C1 segment of cervical spinal cord (tissue), 14 donors: ENCODE data around the gene PTPRM.
A peak's percentile ranks its signal among the peaks of the same experiment; 100 is the strongest.

Experiments used
- DNase-seq, 14 donors: peaks; one replicate each; lab custom pipeline; 2025; lab: John Stamatoyannopoulos, UW

Gene PTPRM

GRCh38 chr18:8272254-8272653, 705.1 kb downstream of the PTPRM start:
- DNase-seq = no peak

DNA sequence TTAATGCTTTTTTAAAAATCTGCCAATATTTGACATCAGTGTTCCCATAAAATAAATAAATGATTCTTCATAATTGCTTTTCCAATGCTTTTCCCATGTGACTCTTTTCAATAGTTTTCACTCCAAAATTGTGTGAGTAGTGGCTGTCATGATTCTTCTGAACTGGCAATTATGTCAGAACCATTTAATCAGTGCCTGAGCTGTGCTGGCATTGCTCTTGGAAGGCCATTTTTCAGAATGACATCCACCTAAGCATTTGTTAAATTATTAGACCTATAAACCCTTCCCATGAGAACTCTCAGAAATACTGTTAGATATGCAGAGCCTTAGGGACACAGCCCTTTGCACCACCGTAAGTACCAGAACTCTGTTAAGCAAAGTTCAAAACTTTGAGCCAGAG, 707.3 kb downstream of the PTPRM start:
- no peak for DNase-seq

- no peak for DNase-seq
These were observed 709.3 kb downstream of the PTPRM start for GRCh38 chr18:8276406-8276805.

DNA sequence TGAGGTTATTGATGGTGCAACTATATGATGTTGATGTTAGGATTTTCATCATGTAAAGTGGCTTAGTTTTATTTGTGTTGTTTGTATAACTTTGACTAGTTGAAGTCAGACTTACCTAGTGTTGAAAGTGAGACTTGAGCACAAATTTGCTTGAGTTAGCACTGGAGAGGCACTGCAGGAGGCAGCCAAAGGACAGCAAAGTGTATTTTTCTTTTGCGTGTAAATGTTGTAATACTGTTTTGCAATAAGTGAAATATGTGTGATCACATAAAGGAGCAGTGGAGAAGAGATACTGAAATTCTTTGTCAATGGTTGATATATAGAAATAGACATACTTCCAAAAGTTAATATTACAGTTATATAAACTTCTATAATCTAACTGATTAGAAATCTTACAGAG, 710.2 kb downstream of the PTPRM start:
- DNase-seq = no peak

DNA sequence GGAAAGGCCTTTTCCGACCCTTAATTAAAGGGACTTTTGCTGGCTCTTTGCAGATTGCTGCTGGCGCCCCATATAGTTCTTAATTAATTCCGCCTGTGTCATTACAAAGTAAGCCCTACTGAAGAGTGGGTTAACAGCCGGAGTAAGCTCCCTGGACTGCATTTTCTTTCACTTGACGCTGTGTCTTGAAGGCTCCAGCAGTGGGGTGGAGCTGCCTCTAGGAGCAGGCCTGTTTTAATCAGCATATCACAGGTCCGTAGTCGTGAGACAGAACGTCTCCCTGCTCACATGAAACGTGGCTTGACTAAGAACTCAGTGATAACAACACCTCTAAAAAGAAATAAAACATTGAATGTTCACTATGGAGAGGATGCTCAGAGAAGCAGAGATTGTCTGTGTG, 712.2 kb downstream of the PTPRM start:
- DNase-seq = no peak

DNA sequence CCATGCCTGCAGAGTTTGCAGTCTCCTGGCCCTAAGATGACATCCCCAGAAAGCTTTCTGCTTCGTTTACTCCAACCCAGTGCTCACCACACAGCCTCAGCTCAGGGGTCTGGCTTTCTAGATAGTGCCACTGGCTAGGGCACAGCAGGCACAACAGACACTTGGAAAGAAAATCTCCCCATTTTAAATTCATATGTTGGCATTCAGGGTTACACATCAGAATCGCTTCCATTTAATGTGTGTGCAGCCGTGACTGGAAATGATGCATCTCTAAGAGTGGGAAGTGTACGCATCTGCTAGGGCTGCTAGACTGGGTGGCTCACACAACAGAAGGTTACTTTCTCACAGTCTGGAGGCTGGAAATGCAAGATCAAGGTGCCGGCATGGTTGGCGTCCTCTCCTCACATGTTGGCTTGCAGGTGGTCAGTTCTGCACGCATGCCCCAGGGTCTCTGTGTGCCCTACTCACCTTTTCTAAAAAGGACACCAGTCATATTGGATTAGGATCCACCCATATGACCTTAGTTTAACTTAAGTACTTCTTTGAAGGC, 712.7 kb downstream of the PTPRM start:
- no peak for DNase-seq

- no peak for DNase-seq
These were observed 716.9 kb downstream of the PTPRM start for GRCh38 chr18:8283891-8284585.

- DNase-seq = no peak
These were observed 719.2 kb downstream of the PTPRM start for GRCh38 chr18:8286303-8286702.

DNA sequence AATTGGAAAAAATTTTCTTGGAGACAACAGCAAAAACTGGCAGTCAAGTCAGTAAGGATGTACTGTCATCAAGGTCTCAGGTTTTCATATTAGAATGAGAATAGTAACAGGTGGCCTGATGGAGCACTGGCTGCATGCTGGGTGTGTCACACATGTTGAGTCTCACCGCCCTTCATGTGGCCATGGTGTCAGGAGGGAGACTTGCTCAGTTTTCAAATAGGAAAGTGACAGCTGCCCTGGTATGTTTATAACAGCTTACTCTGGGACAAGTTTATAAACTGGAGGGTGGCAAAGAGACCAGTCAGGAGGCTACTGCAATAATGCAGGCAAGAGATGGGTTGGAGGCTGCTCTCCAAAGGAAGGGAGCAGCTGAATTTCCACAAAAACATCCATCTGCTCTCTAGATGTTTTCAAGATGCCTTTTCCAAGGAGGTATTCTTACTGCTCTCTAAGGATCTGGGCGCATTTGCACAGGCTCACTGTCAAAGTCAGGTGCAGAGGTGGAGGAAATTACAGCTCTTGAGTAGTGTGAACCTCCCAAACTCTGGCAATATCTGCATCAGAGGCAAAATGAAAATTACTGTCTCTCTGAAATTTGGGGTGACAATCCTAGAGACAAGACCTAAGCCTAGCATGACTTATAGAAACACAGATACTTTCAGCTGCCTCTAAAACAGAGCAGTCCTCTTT, 720.2 kb downstream of the PTPRM start:
- no peak for DNase-seq

DNA sequence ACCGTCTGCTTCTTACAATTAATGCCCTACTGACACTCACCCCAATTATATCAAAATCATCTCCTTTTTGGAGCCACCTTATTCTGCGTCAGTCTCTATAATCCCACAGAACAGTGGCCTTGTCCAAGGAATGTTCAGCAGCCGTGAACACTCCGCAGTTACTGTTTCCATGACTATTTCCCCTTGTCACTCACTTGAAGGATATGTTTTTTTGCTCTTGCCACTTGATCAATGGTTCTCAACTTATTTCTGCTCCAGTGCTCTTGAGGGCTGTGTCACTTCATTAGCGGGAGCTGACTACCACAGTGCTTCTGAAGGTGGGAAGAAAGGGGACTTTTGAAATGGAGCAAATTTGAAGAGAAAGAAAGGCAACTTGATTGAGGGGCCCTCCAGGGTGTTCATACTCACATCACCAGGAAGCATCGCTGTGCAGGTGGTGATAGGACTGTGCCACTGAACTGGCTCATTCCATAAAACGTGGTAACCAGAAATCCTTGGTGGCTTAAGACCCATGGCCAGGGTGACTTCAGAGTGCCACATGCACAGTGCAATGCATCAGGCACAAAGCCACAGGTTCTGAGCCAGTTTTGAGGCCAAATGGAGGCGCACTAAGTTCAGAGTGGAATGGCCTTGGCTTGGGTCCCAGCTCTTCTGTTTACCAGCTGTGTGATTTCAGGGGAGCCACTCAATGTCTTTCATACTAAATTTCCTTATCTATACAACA, 721.5 kb downstream of the PTPRM start:
- DNase-seq = no peak

DNA sequence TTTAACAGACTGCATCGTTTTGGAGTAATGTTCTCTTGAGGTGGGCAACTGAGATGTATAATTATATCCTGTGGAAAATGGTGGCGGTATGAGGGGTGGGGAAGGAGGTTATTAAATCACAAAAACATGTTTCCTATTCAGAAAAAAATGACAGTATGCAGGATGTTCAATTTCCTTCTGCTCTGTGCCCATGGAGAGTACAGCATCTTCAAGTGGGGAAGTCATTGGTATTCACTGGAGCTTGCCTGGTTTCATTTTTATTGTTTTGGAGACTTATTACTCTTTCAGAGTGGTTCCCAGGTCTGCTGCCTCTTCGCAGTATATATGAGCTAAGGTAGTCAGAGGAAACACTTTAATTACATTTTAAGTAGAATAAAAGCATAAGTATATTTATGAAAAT, 723.3 kb downstream of the PTPRM start:
- DNase-seq = no peak

- no peak for DNase-seq
These were observed 723.8 kb downstream of the PTPRM start for GRCh38 chr18:8290913-8291312.

GRCh38 chr18:8293184-8293583, 726.1 kb downstream of the PTPRM start:
- DNase-seq = no peak

DNA sequence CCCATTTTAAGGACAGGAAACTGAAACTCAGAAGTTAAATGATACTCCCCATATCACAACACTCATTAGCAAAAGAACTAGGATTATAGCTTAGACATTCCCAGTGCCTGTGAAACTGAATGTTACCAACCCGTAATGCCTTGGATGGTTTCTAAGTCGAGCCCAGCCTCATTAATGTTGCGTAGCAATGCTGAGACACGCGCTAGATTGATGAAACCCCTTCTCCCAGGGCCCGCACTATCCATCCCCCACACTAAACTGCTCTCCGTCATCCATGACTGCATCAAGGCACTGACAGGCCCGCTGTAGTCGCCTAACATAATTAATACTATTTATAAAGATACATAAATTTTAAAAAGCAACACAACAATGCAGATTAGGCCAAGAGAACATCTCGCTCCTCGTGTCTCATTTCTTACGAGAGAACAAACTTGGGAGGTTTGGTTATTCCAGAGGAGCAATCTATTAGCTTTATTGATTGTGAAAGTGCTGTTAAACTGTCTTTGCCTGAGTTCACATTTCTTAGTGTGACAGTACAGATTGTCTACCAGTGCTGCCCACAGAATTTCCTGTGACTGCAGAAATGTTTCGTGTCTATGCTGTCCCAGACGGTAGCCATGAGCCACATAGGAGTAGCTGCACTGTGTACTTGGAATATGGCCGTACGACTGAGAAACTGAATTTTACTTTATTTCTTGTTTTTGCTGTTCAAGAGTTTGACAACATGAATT, 729.9 kb downstream of the PTPRM start:
- no peak for DNase-seq

DNA sequence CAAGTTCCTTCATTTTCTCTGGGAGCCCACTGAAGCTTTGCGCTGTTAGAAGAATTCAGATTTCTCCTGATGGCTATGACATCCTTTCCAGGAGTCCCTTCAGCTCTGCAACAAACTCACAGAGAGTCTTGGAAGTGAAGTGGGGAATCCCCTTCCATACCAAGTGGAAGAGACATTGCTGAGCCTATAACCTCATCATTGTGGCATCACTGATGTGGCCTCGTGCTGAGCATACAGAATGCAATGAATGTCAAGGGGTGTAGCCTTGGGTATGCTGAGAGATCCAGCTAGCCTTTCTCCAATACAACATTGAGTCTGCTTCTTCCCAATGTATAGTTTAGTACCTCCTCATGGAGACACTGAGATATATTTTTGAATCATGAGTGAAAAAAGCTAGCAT, 731.1 kb downstream of the PTPRM start:
- DNase-seq = no peak

DNA sequence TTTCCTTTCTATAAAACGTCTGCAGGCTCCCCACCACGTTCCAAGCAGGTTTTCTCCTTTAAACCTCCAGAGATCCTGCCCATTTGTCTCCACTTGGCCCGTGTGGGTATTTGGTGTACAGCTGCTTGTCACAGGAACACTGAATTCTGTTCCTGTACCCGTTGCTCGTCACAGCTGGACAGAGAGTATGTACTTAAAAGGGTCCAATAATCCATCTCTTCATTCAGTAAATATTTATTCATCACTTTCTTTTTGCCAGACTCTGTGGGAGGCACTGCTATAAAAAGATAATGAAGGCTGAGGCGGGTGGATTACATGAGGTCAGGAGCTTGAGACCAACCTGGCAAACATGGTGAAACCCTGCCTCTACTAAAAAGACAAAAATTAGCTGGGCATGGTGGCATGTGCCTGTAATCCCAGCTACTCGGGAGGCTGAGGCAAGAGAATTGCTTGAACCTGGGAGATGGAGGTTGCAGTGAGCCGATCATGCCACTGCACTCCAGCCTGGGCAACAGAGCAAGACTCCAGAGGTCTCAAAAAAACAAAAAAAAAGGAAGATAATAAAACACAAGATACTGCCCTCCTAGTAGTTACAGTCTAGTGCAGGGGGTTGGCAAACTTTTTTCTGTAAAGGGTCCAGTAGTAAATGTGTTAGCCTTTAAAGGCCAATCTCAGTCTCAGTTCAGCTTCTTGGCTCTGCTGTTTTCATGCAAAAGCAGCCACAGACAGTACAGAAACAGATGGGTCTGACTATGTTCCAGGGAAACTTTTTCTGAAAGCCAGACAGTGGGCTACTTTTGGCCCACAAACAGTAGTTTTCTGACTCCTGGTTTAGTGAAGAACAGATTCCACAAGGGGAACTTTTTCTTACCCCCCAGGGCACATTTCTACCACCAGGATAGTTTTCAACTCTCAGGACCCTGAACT, 732.2 kb downstream of the PTPRM start:
- DNase-seq = no peak

GRCh38 chr18:8300751-8301410, 733.8 kb downstream of the PTPRM start:
- no peak for DNase-seq

DNA sequence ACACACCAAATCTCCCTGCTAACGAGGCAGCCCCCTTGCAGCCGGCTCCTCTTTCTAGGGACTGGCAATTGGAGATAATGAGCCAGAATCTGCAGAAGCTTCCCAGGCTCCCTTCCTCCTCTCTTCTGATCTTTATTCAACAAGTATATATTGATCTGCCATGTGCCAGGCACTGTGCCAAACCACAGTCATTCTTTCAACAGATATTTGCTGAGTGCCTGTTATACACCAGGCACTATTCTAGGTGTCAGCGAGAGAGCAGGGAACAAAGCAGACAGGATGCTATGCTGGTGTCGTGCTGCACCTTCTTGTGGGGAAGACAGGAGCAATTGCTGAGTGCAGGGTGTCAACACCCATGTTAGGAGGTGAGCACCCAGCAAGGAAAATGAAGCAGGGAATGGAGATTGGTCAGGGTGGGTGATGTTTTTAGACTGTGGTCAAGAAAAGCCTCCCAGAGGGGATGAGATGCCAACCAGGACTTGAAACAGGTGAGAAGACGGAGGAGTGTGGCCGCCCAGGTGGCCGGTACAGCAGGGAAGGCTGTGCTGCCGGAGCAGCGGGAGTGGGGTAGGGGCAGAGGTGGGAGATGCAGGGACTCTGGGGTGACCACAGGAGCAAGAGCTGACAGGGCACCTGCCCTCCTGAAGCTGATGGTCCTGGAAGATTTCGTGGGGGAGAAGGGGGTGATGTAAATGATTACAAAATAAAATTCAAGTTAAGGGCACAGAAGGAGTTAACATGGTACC, 734.5 kb downstream of the PTPRM start:
- DNase-seq = no peak

DNA sequence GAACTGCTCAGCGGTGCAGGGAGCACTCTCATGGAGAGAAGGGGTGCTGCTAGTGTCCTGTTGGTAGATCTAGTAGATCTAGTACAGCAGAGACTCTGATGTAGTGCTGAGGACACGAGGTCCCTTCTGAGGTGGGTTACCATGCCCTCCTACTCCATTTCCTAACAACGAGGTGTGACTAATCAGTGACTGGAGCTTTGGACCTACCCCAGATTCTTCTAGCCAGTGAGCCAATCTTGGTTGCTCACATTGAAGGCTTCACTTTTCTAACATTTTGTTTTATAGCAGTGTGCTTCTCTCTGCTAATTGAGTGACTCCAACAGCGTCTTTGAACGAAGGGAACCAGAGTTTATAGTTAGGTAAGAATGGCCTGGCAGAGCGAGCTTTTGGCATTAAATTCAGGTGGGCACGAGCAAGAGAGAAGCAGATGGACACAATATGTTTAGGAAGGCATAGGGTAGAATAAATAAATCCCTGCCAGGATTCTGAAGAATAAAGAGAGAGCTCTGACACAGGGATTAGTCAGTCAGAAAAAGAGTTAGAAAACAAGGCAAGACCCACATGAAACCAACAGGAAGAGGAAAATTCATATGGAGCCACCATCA, 736.1 kb downstream of the PTPRM start:
- peak in 1 of 14 donors; percentile 48 for DNase-seq
